HG03469 (cell line): ENCODE results near the gene LHX1.

Source experiments
- ATAC-seq: cut with Tn5 transposase; IDR thresholded peaks from one replicate; pipeline ENCODE4 v1.9.1; 2021; ENCODE audit warnings: mild to moderate bottlenecking, moderate library complexity, moderate number of reproducible peaks; ENCODE audit not compliant: unreplicated experiment

Gene LHX1

DNA sequence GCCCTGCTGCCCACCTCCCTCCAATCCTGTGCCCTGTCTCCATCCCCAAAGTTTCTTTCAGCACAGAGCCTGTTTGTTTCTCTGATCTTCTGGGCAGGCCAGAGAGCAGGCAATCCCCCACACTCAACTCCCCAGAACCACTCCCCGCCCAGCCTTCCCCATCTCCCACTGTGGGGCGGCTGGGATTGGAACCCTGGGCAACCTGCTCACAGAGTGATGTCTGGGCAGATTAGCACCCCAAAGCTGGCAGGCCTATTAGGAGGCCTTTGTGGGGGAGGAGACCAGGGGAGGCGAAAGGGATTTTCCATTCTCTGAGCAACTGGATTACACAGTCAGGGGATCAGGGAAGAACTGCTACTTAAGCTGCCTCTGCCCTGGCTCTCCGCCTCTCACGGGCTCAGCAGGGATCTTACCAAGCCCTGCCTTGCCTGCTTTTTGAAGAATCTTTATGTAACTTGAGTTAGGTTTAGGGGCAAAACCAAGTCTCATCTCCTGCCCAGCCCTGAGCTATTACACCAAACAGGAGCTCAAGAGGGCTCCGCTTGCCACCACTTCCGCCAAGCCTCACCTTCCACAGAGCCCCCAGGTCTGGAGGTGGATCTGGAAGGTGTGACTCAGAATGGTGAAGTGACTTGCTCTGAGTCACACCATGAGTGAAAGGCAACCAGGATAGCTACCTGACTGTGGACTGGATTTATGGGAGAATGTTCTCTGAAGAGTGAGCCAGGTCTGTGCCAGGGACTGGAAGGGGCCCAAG, 16.0 kb upstream of the LHX1 start:
- no peak for ATAC-seq

GRCh38 chr17:36922175-36922574, 15.1 kb upstream of the LHX1 start:
- ATAC-seq, result no peak

DNA sequence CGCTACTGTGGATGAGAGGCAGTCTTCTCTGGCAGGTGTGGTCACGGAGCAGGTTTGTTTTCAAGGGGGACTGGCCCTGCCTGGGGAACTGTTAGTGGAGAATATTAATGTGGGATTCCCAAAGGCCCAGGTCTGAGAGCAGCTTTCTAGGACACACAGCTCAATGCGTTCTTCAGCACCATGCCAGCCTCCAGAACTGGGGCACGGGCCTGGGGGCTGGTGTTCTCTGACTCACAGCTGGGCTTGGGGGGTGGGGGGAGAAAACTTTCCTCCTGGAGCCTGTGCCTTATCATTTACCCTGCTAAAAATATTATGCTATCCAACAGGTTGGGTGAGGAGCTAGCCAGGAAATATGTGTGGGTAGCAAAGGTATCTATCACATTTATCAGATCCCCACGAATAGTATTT, 13.5 kb upstream of the LHX1 start:
- ATAC-seq, result no peak

DNA sequence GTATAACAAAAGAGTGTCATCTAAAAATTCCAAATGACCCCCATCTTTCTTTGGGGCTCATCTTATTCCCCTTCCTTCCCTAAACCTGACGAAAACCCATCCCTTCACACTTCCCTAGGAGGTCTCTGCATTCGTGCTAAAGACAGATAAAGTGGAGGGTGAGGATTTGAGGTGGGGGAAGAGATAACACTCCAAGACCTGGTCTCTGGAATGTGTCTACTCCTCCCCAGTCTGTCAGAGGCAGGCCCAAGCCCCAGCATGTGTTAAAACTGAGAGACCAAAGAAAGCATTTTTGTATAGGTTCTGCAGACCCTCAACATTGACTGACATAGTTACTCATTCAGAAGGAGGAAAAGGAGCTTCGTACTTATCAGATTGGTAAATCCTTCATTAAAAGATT, 11.0 kb upstream of the LHX1 start:
- no peak for ATAC-seq

DNA sequence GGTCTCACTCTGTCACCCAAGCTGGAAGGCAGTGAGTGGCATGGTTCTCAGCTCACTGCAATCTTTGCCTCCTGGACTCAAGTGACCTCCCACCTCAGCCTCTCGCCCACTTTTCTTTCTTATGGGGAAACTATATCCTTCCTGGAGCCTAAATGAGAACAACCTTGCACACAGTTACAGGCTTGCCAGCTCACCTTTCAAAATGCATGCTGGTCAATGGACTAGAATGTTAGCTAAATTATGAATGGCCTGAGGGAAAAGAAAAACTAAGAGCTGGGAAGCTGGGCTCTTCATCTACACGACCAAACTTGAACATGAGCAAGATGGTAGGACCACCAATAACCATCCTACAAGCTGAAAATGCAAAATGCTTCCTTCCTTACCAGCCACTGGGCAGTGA, 10.6 kb upstream of the LHX1 start:
- ATAC-seq, result no peak

GRCh38 chr17:36928471-36929345, 8.6 kb upstream of the LHX1 start:
- no peak for ATAC-seq

- ATAC-seq, result no peak
These were observed 7.3 kb upstream of the LHX1 start for GRCh38 chr17:36929851-36930582.

DNA sequence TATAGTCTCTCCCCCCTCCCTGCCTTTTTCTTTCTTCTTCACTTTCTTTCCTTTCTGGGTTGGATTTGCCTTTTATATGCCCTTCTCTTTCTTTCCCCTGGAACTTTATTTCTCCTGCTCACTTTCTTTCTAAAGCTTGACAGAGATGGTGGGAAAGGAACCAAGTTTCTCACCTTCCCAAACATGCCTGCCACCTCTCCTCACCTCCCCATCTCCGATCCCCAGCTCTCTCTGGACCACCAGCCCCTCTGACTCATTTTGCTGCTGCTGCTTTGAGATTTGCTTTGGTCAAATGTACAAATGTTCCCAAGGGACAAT, 6.7 kb upstream of the LHX1 start:
- no peak for ATAC-seq

DNA sequence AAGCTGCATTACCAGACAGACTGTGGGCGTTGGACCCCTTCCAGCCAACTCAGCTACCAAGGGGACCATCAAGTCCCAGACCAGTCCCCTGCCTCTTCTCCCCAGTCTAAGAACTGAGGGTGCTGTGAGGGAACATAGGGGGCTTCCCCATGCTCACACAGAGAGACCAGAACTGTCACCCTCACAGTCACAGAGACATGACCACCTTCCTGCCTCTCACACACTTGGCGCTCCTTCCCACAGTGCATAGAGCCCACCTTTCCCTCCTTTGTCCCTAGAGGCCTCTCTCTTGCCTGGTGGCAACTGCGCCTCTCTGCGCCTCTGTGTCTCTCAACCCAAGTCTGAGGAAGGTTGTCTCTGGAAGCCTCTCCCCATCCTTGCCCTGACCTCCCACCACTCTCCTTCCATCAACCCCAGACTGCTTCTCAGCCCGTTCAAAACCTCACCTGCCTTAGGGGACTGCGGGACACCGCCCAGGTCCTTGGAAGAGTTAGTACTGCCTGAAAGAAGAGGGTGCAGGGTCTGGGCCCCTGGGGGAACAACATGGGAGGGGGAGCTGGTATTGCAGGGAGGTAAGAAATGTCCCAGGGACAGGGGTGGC, 6.1 kb upstream of the LHX1 start:
- ATAC-seq, result no peak

DNA sequence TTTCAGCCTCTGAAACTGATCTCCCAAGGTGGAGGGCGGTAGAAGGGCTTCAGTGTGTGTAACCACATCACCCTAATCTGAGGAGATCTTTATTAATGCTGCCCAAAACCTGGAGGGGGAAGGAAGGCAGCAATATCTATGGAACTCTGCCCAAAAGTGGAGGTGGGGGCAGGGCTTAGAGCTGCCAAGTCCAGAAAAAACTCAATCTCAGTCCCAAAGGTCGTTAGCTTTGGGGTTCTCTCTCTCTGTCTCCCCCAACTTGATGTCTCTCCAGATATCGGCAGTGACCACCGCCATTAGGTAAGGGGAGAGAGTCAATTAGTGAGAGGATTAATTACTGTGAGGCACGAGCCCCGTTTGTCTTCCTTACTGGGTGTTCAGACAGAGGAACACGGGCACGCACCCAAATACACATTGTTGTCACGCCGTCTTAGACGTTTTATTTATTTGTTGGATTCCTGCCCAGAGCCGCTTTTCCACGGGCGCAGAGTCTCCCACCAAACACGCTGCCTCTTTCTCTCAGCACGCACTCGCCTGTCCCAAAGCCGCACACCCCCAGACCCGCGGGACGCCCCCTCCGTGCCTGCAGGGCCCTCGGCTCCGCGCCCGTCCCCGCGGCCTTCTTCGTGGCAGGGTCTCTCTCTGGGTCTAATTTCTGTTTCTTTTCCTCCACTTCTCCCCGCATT, 5.4 kb upstream of the LHX1 start:
- no peak for ATAC-seq

DNA sequence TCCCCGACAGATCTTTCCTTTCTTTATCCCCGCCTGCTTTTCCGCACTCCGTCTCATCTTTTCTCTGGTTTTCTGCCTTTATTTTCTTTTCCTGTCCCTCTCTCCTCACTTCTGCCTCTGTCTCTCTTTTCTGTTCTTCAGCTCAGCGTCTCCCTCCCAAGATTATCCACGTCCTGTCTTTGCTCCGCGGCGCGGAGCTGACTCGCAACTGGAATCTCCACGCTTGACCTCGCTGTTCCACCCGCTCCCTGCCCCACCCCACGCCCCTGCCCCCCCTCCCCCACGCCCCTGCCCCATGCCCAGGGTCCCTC, 4.9 kb upstream of the LHX1 start:
- ATAC-seq, result no peak

DNA sequence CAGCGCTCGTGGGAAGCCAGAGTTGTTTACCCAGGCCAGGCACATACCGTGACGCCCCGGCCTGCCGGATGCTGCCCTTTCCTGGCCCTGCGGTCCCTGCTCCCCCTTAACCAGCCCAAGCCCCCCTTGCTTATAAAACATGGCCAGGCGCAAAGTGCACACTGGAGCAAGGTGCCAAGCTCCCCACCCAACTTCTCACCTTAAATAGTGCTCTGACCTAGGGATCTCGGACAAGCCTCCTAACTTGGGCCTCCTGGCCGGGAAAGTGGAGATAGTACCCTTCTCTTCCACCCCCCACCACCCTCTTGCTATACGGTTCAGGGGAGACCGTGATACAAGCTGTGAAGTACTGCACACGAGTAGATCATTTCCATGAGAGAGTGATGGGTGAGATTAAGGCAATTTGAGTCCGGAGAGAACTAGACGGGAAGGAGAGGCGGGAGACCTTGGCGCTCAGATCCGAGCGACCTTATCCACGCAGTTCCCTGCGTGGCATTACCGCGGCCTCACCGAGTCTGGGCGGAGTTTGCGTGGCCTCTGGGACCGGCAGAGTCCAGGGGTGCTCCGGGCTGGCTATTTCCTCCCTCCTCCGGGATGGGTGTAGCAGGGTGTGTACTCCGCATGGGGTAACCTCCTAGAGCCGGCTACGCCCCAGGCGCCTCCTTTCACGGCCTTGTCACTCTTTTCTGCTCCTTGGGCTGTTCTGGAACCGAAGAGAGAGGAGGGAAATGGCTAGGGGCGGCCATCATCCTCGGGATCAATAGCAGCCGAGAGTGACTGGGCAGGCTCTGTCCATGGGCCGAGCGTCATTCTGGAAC, 4.4 kb upstream of the LHX1 start:
- ATAC-seq, result no peak

DNA sequence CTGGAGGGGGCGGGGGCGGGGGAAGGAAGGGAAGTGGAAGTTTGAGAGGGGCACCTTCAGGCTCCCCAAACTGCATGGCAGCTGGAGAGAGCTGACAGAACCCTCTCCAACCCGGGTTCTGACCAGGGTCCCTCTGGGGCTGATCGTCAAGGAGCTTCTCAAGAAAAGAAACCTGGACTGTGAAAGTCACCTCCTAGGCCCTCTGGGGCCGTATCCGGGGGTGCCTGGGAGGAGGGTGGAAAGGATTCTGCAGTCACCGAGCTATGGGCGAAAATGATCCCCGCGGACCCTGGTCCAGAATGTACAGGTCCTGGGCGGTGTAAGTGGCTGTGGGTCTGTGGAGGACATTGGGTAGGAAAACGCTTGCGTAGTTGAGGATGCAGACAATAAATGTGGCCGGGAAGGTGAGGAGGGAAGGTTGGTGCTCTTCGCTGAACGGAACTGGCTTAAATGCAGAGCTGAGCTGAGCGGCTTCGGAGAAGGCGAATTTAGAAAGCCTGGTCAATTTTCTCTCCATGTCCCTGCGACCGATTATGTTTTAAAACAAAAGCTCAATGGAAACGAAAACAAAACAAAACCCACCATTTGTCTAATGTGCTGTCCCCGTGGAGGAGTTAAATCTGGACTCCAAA, 3.6 kb upstream of the LHX1 start:
- no peak for ATAC-seq

DNA sequence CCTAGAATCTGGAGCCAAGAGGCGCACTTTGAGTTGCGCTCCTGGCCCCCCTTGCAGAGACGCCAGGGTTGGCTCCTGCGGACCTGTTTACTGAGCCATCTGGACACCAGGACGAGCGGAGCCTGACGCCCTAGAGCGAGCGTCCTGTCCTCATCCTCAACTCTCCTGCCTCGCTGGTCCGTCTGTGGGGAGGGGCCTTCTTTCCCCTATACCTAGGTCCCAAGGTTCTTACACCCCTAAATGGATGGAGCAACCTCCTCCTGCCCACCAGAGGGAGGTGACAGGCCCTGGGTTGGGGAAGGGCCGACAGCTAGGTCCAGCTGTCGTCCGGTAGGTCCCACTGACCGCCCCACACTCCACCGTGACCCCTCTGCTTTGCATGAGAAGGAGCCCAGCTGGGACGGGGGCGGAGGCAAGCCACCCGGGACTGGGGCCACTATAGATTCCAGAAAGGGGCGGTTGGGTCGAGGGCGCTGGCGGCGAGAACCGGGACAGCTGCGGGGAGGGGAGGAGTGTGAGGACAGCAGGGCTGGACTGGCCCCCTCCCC, 3.1 kb upstream of the LHX1 start:
- no peak for ATAC-seq

- no peak for ATAC-seq
These were observed 2.3 kb upstream of the LHX1 start for GRCh38 chr17:36934692-36935630.

DNA sequence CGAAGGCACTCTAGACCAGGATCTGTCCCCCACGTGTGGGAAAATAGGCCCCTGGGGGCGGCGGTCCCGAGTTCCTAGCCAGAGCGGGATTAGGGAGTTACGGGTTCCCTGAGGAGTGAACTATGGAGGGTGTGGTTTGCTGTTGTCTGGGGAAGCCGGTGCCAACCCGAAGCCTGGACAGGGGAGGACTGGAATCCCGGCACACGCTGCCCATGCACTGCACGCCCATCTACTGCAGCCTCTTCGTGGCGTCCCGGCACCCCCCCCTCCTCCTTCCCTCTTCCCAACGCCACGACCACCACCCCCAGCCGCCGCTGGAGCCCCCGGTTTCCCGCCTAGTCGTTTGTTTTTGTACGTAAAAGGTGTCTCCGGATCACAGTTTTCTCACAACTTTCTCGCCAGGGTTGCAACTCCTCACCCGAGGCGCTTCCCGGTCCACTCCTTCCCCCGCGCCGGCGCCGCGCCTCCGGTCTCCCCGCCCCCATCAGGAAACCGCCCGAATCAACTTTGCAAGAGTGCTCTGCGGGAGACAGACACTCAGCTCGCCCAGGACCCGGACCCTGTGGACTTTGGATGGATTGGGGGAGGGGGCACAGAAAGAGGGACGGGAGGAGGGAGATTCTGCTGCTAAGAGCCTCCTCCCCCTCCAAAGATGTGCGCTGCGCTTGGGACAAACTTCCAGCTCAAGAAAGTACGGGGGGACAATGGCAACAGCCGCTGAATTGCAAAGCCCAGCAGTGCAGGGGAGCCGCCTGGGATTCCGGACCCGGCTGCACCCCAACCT, 1.4 kb upstream of the LHX1 start:
- ATAC-seq, result no peak

GRCh38 chr17:36936455-36937000, 747 bp upstream of the LHX1 start:
- no peak for ATAC-seq
